Spinal cord (tissue), 10 donors: ENCODE measurements around the gene ITPRIPL2. TPM values are rescaled to one million over a fixed set of nuclear protein-coding genes. Genes with fewer than 3 reads are reported as not detected.

Experiments used
- DNase-seq, 6 donors: peaks; one replicate each; pipeline versions ENCODE4 v3.0.0 to v3.0.0-alpha.2; 2013 to 2015; ENCODE audit warnings: low spot score in 6 of 6, low read depth in 4 of 6
- H3K27ac ChIP-seq: one replicate; pipeline ENCODE4 v1.5.1; 2013; ENCODE audit warnings: low read depth, low read length, control low read depth
- H3K27me3 ChIP-seq: one replicate; pipeline ENCODE4 v1.6.1; 2013; ENCODE audit warnings: low read length; ENCODE audit not compliant: control insufficient read depth, insufficient read depth
- H3K36me3 ChIP-seq: one replicate; pipeline ENCODE4 v1.6.1; 2013; ENCODE audit warnings: low read length; ENCODE audit not compliant: control insufficient read depth, insufficient read depth
- H3K4me1 ChIP-seq: one replicate; pipeline ENCODE4 v1.6.1; 2013; ENCODE audit warnings: low read length; ENCODE audit not compliant: control insufficient read depth, insufficient read depth
- H3K4me3 ChIP-seq: one replicate; pipeline ENCODE4 v1.5.1; 2013; ENCODE audit warnings: low read depth, low read length, control low read depth
- H3K9me3 ChIP-seq: one replicate; pipeline ENCODE4 v1.6.1; 2013; ENCODE audit warnings: low read length; ENCODE audit not compliant: control insufficient read depth, insufficient read depth
- WGBS: methylation state at CpG from one replicate; pipeline ENCODE4 v1.1.5; 2013; ENCODE audit warnings: missing lambda C conversion rate; ENCODE audit not compliant: insufficient coverage; 5-methylcytosine and 5-hydroxymethylcytosine counted together
- polyA plus RNA-seq, 2 donors: library from polyadenylated mRNA; unstranded; fragments of 120-200 nt; gene quantifications; one replicate each; pipeline ENCODE4 v1.2.1, GENCODE V29; 2013; ENCODE audit not compliant: insufficient read length in 2 of 2
- total RNA-seq, 2 donors: library from RNA; depleted of rRNA in 1 of 2; stranded (reverse); fragments of 120-200 nt in 1 of 2; fragments of >200 nt in 1 of 2; gene quantifications; one replicate each; pipeline versions ENCODE4 v1.2.3 to v1.2.4, GENCODE V29; 2013 to 2014
- donor health status: healthy.

ITPRIPL2 gene
- total and polyA plus RNA-seq, 4 donors, result 7.1 to 18.5 (median 11.1) TPM

DNA sequence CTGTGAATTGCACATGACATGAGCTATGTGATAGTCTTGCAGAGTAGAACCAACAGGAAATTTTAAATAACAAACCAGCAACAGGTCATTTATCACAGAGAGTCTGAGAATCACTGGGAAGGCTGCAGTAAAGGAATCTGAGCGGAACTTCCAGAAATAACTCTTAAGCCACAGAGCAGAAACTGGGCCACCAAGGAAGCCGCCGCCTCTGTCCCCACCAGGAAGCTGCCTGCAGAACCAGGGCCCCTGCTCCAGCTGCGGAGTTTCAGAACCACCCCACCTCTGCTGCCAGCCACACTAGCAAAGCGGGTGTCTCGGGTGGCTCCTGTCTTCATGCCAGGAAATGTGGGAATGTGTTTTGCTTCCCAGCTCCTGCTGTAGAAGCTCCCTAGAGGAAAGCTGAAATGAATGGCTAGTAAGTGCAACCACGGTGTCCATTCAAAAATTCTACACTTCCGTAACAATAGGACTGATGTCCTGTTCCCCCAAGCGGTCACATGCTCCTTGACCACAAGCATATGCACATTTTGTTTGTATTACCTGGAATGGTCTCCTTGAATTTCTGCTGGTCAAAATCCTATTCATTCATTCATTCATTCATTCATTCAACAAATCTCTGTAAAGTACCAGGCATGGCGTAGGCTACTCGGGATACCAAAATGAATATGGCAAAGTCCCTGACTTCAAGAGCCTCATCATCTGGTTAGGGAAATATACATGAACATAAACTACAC, 7.7 kb upstream of the ITPRIPL2 start:
- no peak overlapping the region for H3K27ac ChIP-seq
- no peaks in the 10 kb centered on the region for H3K9me3 ChIP-seq
- no peaks in the 10 kb centered on the region for H3K36me3 ChIP-seq
- no CpG with 5 or more reads among the region's 11 CpGs for WGBS
- no peak overlapping the region for H3K4me3 ChIP-seq
- no peaks in the 10 kb centered on the region for H3K4me1 ChIP-seq
- no peaks in the 10 kb centered on the region for H3K27me3 ChIP-seq
- DNase-seq, result no peak

DNA sequence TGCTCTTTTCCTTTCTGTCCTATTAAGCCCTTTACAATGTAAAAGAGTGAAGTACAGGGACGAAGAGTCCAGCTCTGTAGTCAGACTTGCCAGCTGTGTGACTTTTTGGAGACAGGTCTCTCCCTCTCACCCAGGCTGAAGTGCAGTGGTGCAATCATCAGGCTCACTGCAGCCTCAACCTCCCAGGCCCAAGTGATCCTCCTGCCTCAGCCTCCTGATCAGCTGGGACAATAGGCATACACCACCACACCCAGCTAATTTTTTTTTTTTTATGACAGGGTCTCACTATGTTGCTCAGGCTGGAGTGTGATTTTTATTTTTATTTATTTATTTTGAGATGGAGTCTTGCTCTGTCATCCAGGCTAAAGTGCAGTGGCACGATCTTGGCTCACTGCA, 7.1 kb upstream of the ITPRIPL2 start:
- H3K27ac ChIP-seq, result no peak overlapping the region
- 90% methylated on average over 2 of the region's 2 CpGs for WGBS
- no peak for DNase-seq
- H3K36me3 ChIP-seq, result no peaks in the 10 kb centered on the region
- no peaks in the 10 kb centered on the region for H3K27me3 ChIP-seq
- no peaks in the 10 kb centered on the region for H3K4me1 ChIP-seq
- no peak overlapping the region for H3K4me3 ChIP-seq
- no peaks in the 10 kb centered on the region for H3K9me3 ChIP-seq

DNA sequence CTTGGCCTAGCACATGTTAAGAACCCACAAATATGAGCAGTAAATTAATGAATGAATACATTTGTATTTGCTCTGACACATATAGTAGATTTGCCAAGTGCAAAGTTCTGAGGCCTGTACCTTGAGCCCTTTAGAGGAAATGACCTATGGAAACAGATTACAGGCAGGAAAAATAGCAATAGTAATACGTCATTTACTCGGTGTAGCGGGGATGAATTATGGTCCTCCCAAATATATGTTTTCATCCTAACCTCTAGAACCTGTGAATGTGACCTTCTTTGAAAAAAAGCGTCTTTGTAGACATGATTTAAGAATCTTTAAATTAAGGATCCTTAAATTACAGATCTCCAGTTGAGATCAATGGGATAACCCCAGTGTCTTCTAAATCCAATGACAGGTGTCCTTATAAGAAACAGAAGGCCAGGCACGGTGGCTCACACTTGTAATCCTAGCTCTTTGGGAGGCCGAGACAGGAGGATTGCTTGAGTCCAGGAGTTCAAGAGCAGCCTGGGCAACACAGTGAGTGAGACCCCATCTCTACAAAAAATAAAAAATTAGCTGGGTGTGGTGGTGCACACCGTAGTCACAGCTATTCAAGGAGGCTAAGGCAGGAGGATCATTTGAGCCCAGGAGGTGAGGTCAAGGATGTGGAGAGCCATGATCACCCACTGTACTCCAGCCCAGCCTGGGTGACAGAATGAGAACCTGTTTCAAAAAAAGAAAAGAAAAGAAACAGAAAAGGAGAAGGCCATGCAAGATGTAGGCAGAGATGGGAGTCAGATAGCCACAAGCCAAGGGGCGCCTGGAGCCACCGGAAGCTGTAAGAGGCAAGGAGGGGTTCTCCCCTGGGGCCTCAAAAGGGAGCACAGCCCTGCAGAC, 5.1 kb upstream of the ITPRIPL2 start:
- WGBS, result 81% methylated on average over 2 of the region's 9 CpGs
- H3K4me3 ChIP-seq, result no peak overlapping the region
- H3K9me3 ChIP-seq, result no peaks in the 10 kb centered on the region
- no peaks in the 10 kb centered on the region for H3K36me3 ChIP-seq
- peaks cover 4% of the 10 kb centered on the region for H3K4me1 ChIP-seq
- H3K27me3 ChIP-seq, result peaks cover 4% of the 10 kb centered on the region
- DNase-seq, result no peak
- H3K27ac ChIP-seq, result no peak overlapping the region

DNA sequence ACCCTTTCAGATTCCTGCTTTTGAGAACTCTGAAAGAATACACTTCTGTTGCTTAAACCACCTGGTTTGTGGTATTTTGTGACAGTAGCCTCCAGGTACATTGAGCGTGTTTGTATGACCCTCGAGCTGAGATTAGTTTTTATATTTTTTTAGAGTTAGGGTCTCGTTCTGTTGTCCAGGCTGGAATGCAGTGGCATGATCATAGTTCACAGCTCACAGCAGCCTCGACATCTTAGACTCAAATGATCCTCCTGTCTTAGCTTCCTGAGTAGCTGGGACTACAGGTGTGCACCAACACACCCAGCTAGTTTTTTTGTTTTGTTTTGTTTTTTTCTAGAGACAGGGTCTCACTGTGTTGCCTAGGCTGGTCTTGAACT, 4.5 kb upstream of the ITPRIPL2 start:
- Histone ChIP-seq H3K4me1 (peaks cover 6% of the 10 kb centered on the region), H3K36me3 (no peaks in the 10 kb centered on the region), H3K9me3 (no peaks in the 10 kb centered on the region), H3K27ac (no peak overlapping the region), H3K27me3 (peaks cover 7% of the 10 kb centered on the region), H3K4me3 (no peak overlapping the region)
- 100% methylated on average over 1 of the region's 4 CpGs for WGBS
- DNase-seq, result no peak

DNA sequence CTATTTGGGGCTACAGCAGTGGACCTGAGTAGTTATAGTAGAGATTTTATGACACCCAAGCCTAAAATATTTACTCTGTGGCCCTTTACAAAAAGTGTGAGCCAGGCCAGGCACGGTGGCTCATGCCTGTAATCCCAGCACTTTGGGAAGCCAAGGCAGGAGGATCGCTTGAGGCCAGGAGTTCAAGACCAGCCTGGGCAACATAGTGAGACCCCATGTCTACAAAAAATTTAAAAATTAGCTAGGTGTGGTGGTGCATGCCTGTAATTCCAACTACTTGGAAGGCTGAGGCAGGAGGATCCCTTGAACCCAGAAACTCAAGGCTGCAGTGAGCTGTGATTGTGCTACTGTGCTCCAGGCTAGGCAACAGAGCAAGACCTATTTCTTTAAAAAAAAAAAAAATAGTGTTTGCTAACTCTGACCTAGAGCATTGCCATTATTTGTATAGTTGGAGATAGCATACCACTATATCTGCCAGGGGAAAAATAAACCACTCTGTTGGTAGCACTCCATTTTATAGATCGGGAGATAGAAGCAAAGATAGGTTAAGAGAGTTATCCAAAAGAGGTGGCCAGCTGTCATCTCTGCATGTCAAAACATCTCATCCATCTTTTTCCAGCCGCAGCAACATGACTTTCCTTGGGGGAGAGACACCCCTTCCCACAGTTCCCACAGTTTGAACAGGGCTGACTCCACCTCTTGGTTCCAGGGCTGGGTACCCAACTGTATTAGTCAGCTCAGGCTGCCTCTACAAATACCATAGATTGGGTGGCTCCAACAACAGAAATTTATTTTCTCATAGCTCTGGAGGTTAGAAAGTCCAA, 3.0 kb upstream of the ITPRIPL2 start:
- Histone ChIP-seq H3K4me3 (no peak overlapping the region), H3K27me3 (peaks cover 18% of the 10 kb centered on the region), H3K9me3 (no peaks in the 10 kb centered on the region), H3K27ac (no peak overlapping the region), H3K36me3 (peaks cover 12% of the 10 kb centered on the region), H3K4me1 (peaks cover 21% of the 10 kb centered on the region)
- WGBS, result 95% methylated on average over 3 of the region's 4 CpGs
- no peak for DNase-seq

DNA sequence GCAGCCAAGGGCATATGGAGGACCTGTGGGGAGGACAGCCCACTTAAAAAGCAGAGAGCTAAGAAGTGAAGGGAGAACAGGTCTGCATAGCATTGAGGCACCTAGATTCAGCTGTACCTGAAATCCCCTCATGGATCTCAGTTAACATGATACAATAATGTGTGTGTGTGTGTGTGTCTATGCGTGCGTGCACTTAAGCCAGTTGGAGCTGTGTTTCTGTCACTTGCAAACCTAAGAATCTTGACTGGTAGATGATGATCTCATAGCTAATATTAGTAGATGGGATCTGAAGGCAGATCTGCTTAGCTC, 1.7 kb upstream of the ITPRIPL2 start:
- no CpG with 5 or more reads among the region's 2 CpGs for WGBS
- Histone ChIP-seq H3K4me1 (peaks cover 27% of the 10 kb centered on the region), H3K4me3 (no peak overlapping the region), H3K27ac (no peak overlapping the region), H3K9me3 (no peaks in the 10 kb centered on the region), H3K36me3 (peaks cover 15% of the 10 kb centered on the region), H3K27me3 (peaks cover 21% of the 10 kb centered on the region)
- no peak for DNase-seq

DNA sequence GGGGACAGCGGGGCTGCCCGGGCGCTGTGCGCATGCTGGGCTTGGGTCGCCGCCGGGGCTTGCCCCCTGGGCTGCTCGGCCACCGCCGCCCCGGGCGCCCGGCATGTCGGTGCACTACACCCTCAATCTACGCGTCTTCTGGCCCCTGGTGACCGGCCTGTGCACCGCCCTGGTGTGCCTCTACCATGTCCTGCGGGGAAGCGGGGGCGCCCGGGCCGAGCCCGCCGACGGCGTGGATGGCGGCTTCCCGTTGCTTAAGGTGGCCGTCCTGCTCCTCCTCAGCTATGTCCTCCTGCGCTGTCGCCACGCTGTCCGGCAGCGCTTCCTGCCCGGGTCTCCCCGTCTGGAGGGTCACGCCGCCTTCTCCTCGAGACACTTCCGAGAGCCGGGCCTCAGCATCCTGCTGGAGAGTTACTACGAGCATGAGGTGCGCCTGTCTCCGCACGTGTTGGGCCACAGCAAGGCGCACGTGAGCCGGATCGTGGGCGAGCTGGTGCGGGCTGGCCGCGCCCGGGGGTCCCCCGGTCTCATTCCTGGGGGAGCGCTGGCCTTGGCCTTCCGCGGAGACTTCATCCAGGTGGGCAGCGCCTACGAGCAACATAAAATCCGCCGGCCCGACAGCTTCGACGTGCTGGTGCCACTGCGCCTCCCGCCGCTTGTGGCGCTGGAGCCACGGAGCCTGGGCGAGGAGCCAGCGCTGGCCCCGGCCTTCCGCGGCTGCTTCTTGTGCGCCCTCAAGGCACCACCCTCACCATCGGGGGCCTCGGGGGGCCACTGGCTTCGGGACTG, 789 bp downstream of the ITPRIPL2 start:
- Histone ChIP-seq H3K27ac (peak overlapping the region; percentile 47), H3K4me3 (peak overlapping the region; percentile 50), H3K36me3 (peaks cover 15% of the 10 kb centered on the region), H3K9me3 (no peaks in the 10 kb centered on the region), H3K27me3 (peaks cover 21% of the 10 kb centered on the region), H3K4me1 (peaks cover 27% of the 10 kb centered on the region)
- DNase-seq, result peak in 2 of 6 donors; percentile 43 to 53
- 3% methylated on average over 80 of the region's 80 CpGs for whole genome bisulfite sequencing

DNA sequence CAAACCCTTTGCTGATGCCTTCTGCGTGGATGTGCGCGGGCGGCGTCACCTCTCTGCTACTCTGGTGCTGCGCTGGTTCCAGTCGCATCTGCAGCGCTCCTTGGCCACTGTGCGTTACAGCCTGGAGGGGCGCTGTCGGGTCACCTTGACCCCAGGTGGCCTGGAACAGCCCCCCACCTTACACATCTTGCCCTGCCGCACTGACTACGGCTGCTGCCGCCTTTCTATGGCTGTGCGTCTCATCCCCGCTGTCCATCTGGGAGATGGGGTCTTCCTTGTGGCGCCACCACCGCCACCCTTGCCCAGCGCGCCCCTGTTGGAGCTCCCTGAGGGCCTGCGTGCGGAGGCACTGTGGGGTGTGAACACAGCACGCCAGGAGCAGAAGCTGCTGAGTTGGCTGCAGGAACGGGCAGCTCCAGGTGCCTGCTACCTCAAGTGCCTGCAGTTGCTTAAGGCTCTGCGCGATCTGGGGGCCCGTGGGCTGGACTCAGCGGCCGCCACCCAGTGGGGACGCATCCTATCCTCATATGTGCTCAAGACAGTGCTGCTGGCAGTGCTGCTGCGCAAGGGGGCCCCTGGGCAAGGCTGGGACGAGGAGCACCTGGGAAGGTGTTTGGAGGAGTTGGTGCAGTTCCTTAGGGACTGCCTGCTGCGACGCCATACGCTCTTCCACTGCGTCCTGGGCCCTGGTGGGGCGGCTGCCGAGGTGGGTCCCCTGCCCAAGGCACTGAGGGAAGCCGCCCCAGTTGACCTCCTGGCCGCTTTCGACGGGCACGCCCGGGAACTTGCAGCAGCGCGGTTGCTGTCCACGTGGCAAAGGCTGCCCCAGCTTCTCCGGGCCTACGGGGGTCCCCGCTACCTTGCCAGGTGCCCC, 1.6 kb downstream of the ITPRIPL2 start:
- Histone ChIP-seq H3K4me1 (peaks cover 27% of the 10 kb centered on the region), H3K9me3 (no peaks in the 10 kb centered on the region), H3K27me3 (peaks cover 21% of the 10 kb centered on the region), H3K4me3 (no peak overlapping the region), H3K27ac (no peak overlapping the region), H3K36me3 (peaks cover 18% of the 10 kb centered on the region)
- DNase-seq, result no peak
- 76% methylated on average over 49 of the region's 50 CpGs for WGBS
